GM19025 (cell line): ENCODE data around the gene CACNB4.
A peak's percentile ranks its signal among the peaks of the same experiment; 100 is the strongest.
"Not testable (repeated sequence)": the region's sequence is repeated elsewhere in the genome, so short reads cannot be mapped to it uniquely, and the experiment has no call there.

Experiments
- ATAC-seq: cut with Tn5 transposase; IDR thresholded peaks from one replicate; pipeline ENCODE4 v1.9.1; 2021; ENCODE audit warnings: mild to moderate bottlenecking, low read depth, moderate library complexity; ENCODE audit not compliant: unreplicated experiment

Gene CACNB4

GRCh38 chr2:151918308-151918707, 180.5 kb downstream of the CACNB4 start:
- ATAC-seq, result no peak

GRCh38 chr2:151916632-151917031, 182.2 kb downstream of the CACNB4 start:
- ATAC-seq, result no peak

DNA sequence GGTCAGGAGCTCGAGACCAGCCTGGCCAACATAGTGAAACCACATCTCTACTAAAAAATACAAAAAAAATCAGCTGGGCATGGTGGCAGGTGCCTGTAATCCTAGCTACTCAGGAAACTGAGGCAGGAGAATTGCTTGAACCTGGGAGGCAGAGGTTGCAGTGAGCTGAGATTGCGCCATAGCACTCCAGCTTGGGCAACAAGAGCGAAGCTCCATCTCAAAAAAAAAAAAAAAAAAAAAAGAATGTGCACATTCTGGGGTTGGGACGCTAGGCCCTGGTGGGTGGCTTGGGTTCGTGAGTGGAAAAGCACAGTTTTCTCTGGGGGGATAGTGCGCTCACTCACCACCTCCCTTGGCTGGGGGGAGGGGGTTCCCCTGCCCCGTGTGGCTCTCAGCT, 183.2 kb downstream of the CACNB4 start:
- ATAC-seq, result not testable (repeated sequence)

- no peak for ATAC-seq
These were observed 183.7 kb downstream of the CACNB4 start for GRCh38 chr2:151914989-151915628.

GRCh38 chr2:151908204-151908882, 190.5 kb downstream of the CACNB4 start:
- ATAC-seq, result no peak

GRCh38 chr2:151907286-151908203, 191.3 kb downstream of the CACNB4 start:
- ATAC-seq, result no peak

GRCh38 chr2:151906633-151906998, 192.2 kb downstream of the CACNB4 start:
- ATAC-seq, result no peak

DNA sequence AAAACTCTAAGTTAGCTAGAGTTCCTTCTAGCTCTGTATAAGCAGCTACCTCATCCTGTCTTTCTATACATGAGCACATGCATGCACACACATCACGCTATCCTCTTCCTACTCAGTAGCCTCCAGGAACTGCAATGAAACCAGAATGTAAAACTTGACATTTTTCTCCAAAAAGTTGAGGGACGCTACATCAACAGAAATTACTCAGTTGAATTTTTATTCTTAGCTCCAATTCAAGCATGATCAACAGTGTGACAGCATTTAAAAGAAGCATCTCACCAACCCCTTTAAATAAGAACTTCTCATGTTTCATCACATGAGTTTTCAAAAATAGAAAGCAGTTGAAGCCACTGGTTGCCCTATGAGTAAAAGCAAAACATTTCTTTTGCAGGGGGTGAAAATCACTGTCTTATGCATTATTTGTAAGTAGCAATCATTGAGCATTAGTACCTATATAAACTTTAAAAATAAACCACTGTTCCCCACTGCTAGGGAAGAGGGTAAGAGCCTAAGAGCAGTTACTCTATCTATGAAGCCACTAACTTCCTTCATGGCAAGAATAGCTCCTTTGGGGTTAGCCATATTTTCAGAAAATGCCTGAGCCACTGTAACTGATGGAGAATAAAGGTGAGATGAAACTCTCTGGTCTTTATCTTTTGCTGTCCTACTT, 192.7 kb downstream of the CACNB4 start:
- ATAC-seq, result peak; percentile 58

- ATAC-seq, result no peak
These were observed 194.0 kb downstream of the CACNB4 start for GRCh38 chr2:151904807-151905206.

GRCh38 chr2:151904021-151904420, 194.8 kb downstream of the CACNB4 start:
- ATAC-seq, result no peak

DNA sequence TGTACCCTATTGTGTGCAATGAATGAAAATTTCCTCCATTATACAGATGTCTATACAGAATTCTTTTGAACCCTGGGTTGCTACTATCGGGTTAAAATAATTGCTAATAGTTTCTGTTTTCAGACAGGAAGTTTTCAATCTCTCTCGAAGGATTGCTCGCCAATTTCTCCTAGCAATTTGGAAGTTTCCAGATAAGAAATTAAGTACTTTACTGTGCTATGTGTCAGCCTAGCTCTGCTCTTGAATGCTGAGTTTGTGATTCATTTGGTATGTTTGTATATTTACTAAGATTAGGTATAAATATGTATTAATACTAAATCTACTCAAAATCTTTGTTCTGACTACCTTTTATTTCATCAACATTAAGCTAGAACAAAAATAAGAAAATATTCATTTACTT, 196.0 kb downstream of the CACNB4 start:
- ATAC-seq, result no peak

- no peak for ATAC-seq
These were observed 198.5 kb downstream of the CACNB4 start for GRCh38 chr2:151900331-151900730.

DNA sequence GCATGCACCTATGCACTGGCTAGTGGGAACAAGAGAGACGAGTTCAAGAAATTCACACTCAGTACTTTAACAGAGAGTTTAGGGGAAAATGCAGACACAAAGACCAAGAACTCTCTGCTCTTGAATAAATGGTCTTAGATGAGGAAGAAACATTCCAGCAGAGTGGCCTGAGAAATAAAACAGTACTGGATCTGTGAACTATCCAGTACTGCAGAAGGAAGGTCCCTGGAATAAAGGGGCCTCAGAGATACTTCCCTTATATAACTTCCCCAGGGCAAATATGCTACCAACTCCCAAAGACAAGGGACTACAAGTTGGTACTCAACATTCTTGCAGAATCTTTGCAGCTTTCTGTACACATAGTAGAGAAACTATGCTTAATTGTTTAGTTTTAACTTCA, 199.7 kb downstream of the CACNB4 start:
- no peak for ATAC-seq

- no peak for ATAC-seq
These were observed 207.2 kb downstream of the CACNB4 start for GRCh38 chr2:151891566-151892194.

DNA sequence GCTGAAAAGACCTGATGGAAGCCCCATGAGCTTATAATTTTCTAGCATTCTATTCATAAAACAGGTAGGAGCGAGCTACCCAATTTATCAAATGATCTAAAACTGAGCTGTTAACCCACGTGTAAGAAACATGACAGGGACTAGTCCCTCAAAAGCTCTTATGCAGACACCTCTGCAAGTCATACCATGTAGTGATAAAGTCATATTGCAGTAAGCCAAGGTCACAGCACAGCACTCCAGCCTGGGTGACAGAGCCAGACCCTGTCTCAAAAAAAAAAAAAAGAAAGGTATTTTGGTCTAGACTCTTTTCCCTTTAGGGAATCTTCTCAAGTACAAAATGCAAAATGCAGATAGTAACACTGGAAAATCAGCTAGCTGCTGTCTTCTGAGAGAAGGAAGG, 211.7 kb downstream of the CACNB4 start:
- ATAC-seq, result no peak

DNA sequence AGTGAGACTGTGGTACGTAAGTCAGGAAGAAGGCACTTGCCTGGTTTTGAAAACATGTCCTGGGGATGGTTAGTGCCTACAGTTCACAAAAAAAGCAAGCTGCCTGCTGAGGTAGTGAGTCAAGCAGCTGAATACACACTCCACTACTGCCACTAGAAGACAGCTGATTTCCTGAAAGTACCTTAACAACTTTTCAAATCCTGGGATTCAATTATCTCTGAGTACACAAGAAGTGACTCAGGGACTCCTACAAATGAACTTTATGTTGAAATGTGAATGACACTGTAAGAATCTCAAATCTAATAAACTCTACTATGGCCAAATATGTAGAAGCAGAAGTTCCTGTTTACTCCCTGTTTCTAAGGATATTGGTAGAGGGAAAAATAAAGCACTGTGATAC, 212.6 kb downstream of the CACNB4 start:
- ATAC-seq, result no peak

- ATAC-seq, result no peak
These were observed 215.9 kb downstream of the CACNB4 start for GRCh38 chr2:151882786-151883445.

GRCh38 chr2:151881342-151881741, 217.5 kb downstream of the CACNB4 start:
- no peak for ATAC-seq

- ATAC-seq, result no peak
These were observed 218.3 kb downstream of the CACNB4 start for GRCh38 chr2:151880586-151880985.
